WERI-Rb-1 (cell line): ENCODE measurements around the gene DDX31.

Source experiments
- DNase-seq: peaks from one replicate; pipeline ENCODE4 v3.0.0-alpha.2; 2020
- H3K27ac ChIP-seq: fragments of 250-450 bp; sonication (Bioruptor Pico); 2 replicates; pipeline ENCODE4 v1.5.1; 2020; ENCODE audit warnings: mild to moderate bottlenecking, moderate library complexity
- H3K27me3 ChIP-seq: fragments of 250-450 bp; sonication (Bioruptor Pico); 2 replicates; pipeline ENCODE4 v1.5.1; 2021; ENCODE audit warnings: mild to moderate bottlenecking, low read depth, moderate library complexity; ENCODE audit not compliant: insufficient read depth, severe bottlenecking
- H3K36me3 ChIP-seq: fragments of 250-450 bp; sonication (Bioruptor Pico); 2 replicates; pipeline ENCODE4 v1.5.1; 2020; ENCODE audit warnings: mild to moderate bottlenecking, moderate library complexity
- H3K4me3 ChIP-seq: 2 replicates; pipeline ENCODE4 v1.5.1; 2011; ENCODE audit warnings: low read depth, mild to moderate bottlenecking, control low read depth, low read length
- H3K9me3 ChIP-seq: fragments of 250-450 bp; sonication (Bioruptor Pico); 2 replicates; pipeline ENCODE4 v1.5.1; 2021; ENCODE audit warnings: mild to moderate bottlenecking, moderate library complexity; ENCODE audit not compliant: severe bottlenecking
- TF ChIP-seq, protein P1 (sequence below): IDR thresholded peaks from 2 replicates; pipeline ENCODE4 v1.5.1; 2011; ENCODE audit warnings: low read depth, mild to moderate bottlenecking, control low read depth, inconsistent platforms, low read length

Gene DDX31

GRCh38 chr9:132679946-132680625 is 10.3 kb upstream of the DDX31 start:
- H3K27ac ChIP-seq: no peak overlapping the region
- no peak for DNase-seq
- TF ChIP-seq, protein P1, sequence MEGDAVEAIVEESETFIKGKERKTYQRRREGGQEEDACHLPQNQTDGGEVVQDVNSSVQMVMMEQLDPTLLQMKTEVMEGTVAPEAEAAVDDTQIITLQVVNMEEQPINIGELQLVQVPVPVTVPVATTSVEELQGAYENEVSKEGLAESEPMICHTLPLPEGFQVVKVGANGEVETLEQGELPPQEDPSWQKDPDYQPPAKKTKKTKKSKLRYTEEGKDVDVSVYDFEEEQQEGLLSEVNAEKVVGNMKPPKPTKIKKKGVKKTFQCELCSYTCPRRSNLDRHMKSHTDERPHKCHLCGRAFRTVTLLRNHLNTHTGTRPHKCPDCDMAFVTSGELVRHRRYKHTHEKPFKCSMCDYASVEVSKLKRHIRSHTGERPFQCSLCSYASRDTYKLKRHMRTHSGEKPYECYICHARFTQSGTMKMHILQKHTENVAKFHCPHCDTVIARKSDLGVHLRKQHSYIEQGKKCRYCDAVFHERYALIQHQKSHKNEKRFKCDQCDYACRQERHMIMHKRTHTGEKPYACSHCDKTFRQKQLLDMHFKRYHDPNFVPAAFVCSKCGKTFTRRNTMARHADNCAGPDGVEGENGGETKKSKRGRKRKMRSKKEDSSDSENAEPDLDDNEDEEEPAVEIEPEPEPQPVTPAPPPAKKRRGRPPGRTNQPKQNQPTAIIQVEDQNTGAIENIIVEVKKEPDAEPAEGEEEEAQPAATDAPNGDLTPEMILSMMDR: no peak
- H3K36me3 ChIP-seq: peaks cover 79% of the 10 kb centered on the region
- H3K4me3 ChIP-seq: no peak overlapping the region
- no peaks in the 10 kb centered on the region for H3K27me3 ChIP-seq
- H3K9me3 ChIP-seq: no peaks in the 10 kb centered on the region

DNA sequence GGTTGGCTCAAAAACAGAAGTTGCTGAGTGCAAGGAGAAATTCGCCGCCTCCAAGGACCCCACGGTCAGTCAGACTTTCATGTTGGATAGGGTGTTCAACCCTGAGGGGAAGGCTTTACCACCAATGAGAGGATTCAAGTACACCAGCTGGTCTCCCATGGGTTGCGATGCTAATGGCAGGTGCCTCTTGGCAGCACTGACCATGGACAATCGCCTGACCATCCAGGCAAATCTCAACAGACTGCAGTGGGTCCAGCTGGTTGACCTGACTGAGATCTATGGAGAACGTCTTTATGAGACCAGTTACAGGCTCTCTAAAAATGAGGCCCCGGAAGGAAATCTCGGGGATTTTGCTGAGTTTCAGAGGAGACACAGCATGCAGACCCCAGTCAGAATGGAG is 8.2 kb upstream of the DDX31 start:
- no peaks in the 10 kb centered on the region for H3K27me3 ChIP-seq
- no peaks in the 10 kb centered on the region for H3K9me3 ChIP-seq
- H3K4me3 ChIP-seq: no peak overlapping the region
- TF ChIP-seq, protein P1: no peak
- no peak overlapping the region for H3K27ac ChIP-seq
- peaks cover 65% of the 10 kb centered on the region for H3K36me3 ChIP-seq
- no peak for DNase-seq

- no peaks in the 10 kb centered on the region for H3K9me3 ChIP-seq
- no peak overlapping the region for H3K4me3 ChIP-seq
- H3K36me3 ChIP-seq: peaks cover 57% of the 10 kb centered on the region
- no peaks in the 10 kb centered on the region for H3K27me3 ChIP-seq
- DNase-seq: no peak
- TF ChIP-seq, protein P1: no peak
- H3K27ac ChIP-seq: no peak overlapping the region
Measured at GRCh38 chr9:132674485-132674884, 4.7 kb upstream of the DDX31 start.

DNA sequence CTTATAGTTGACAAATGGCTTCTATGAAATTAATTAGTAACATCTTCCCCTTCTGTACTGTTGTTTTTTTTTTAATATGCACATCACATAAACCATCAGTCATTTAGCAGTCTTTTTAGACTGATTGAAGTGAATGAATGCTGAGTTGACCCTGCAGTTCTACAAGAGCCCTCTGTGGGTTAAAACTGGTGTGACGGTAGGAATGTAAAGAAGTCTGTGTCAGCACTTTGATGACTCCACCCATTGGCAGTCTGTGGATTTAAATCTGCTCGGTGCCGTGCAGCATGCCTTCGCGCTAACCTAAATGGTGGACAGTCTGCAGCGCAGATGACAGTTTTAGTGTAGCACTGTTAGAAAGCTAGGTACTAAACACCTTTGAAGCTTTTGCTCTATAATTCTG is 3.6 kb upstream of the DDX31 start:
- H3K9me3 ChIP-seq: no peaks in the 10 kb centered on the region
- H3K27ac ChIP-seq: no peak overlapping the region
- no peak overlapping the region for H3K4me3 ChIP-seq
- DNase-seq: peak; percentile 31
- TF ChIP-seq, protein P1: peak; percentile 34; the same call in 1 of the 2 replicates
- peaks cover 45% of the 10 kb centered on the region for H3K36me3 ChIP-seq
- H3K27me3 ChIP-seq: no peaks in the 10 kb centered on the region

- TF ChIP-seq, protein P1: no peak
- Histone ChIP-seq H3K36me3 (peaks cover 41% of the 10 kb centered on the region), H3K27ac (no peak overlapping the region)
Measured at GRCh38 chr9:132672413-132672690, 2.6 kb upstream of the DDX31 start.

More at GRCh38 chr9:132672413-132672690, 2.6 kb upstream of the DDX31 start:
- Histone ChIP-seq H3K27me3 (no peaks in the 10 kb centered on the region), H3K4me3 (no peak overlapping the region), H3K9me3 (no peaks in the 10 kb centered on the region)
- DNase-seq: no peak
